ENCODE data around the gene LYRM1. TPM values are rescaled to one million over a fixed set of nuclear protein-coding genes. Genes with fewer than 3 reads are reported as not detected.
"Not testable (repeated sequence)": the region's sequence is repeated elsewhere in the genome, so short reads cannot be mapped to it uniquely, and the experiment has no call there.

The LYRM1 gene
- polyA plus RNA-seq, 1 experiment: 19.3 TPM

DNA sequence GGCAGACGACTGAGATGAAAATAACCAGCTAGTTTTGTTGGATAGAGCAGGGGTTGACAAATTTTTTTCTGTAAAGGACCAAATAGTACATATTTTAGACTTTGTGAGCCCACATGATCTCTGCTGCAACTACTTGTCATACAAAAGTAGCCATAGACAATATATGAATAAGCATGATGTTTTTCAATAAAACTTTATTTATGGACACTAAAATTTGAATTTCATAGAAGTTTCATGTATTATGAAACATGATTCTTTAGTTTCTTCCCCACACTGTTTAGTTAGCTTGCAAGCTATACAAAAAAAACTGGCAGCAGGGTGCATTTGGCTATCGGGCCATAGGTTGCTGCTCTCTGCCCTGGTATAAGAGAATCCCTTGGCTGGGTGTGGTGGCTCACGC lies 56.6 kb downstream of the LYRM1 start:
- no peak for DNase-seq (ENCODE audit: low read depth)
- Histone ChIP-seq H3K36me3 (ENCODE audit: control insufficient read depth, insufficient read depth, low read length) (no peaks in the 10 kb centered on the region), H3K4me3 (ENCODE audit: low read depth, low read length) (no peak overlapping the region), H3K27me3 (ENCODE audit: control insufficient read depth, insufficient read depth, low read length) (no peaks in the 10 kb centered on the region; the same call in 1 of the 2 replicates)
- POLR2A ChIA-PET: no interaction called here
- CTCF ChIA-PET: interaction anchor here (0.6 to 0.7 kb wide), 2 partner anchors 144 to 239 kb away, joined by 3 read pairs; no protein-coding TSS in a partner anchor
- TF ChIP-seq, protein P1, sequence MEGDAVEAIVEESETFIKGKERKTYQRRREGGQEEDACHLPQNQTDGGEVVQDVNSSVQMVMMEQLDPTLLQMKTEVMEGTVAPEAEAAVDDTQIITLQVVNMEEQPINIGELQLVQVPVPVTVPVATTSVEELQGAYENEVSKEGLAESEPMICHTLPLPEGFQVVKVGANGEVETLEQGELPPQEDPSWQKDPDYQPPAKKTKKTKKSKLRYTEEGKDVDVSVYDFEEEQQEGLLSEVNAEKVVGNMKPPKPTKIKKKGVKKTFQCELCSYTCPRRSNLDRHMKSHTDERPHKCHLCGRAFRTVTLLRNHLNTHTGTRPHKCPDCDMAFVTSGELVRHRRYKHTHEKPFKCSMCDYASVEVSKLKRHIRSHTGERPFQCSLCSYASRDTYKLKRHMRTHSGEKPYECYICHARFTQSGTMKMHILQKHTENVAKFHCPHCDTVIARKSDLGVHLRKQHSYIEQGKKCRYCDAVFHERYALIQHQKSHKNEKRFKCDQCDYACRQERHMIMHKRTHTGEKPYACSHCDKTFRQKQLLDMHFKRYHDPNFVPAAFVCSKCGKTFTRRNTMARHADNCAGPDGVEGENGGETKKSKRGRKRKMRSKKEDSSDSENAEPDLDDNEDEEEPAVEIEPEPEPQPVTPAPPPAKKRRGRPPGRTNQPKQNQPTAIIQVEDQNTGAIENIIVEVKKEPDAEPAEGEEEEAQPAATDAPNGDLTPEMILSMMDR (IDR thresholded peaks at IDR 0.05; ENCODE audit: insufficient read depth, low read depth, low read length): no peak

DNA sequence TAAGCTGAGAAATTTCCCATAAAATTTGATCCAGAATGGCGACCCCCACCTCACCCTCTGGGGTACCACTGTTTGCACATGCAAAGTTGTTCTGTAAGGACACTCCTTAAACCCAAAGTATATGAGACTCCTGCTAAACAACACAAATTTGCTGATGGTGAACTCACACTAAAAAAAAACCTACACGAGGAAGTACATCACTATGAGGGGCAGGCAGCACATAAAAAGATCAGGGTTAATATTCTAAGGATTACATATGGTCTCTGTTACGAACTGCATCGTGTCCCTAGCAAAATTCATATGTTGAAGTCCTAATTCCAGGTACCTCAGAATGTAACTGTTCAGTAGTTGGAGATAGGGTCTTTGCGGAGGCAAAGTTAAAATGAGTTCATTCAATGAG lies 60.3 kb downstream of the LYRM1 start:
- Histone ChIP-seq H3K4me3 (ENCODE audit: low read depth, low read length) (no peak overlapping the region), H3K36me3 (ENCODE audit: control insufficient read depth, insufficient read depth, low read length) (no peaks in the 10 kb centered on the region), H3K27me3 (ENCODE audit: control insufficient read depth, insufficient read depth, low read length) (no peaks in the 10 kb centered on the region)
- POLR2A ChIA-PET: no interaction called here
- CTCF ChIA-PET: no interaction called here
- TF ChIP-seq, protein P1 (IDR thresholded peaks at IDR 0.05; ENCODE audit: insufficient read depth, low read depth, low read length): no peak
- no peak for DNase-seq (ENCODE audit: low read depth)

DNA sequence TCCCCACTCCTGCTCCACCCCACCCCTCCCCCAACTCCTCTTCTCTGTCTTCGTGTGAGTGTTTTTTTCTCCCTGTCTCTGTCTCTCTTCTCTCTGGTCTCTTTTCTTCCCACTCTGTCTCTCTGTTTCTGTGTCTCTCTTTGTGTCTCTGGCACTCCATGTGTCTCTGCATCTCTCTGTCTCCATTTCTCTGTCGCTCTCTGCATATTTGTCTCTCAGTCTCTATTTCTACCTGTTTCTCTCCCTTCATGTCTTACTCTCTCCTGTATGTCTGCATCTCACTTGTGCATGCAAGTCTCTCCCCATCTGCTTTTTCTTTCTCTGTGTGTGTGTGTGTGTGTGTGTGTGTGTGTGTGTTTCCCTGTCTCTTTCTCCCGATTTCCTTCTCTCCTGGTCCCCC lies 68.2 kb downstream of the LYRM1 start:
- no peak for DNase-seq (ENCODE audit: low read depth)
- TF ChIP-seq, protein P1 (IDR thresholded peaks at IDR 0.05; ENCODE audit: insufficient read depth, low read depth, low read length): no peak
- ChIA-PET POLR2A (no interaction called here), CTCF (no interaction called here)
- H3K4me3 ChIP-seq (ENCODE audit: low read depth, low read length): no peak overlapping the region
- no peaks in the 10 kb centered on the region for H3K36me3 ChIP-seq (ENCODE audit: control insufficient read depth, insufficient read depth, low read length)
- peaks cover 2% of the 10 kb centered on the region for H3K27me3 ChIP-seq (ENCODE audit: control insufficient read depth, insufficient read depth, low read length)

- Histone ChIP-seq H3K4me3 (ENCODE audit: low read depth, low read length) (no peak overlapping the region), H3K27me3 (ENCODE audit: control insufficient read depth, insufficient read depth, low read length) (peaks cover 2% of the 10 kb centered on the region), H3K36me3 (ENCODE audit: control insufficient read depth, insufficient read depth, low read length) (no peaks in the 10 kb centered on the region)
- TF ChIP-seq, protein P1 (IDR thresholded peaks at IDR 0.05; ENCODE audit: insufficient read depth, low read depth, low read length): no peak
- ChIA-PET POLR2A (no interaction called here), CTCF (interaction anchor here (0.6 kb wide), 1 partner anchor 17 kb away, joined by 3 read pairs; no protein-coding TSS in a partner anchor)
- no peak for DNase-seq (ENCODE audit: low read depth)
Measured at GRCh38 chr16:20969386-20969785, 68.8 kb downstream of the LYRM1 start.

GRCh38 chr16:20971401-20971800 lies 70.8 kb downstream of the LYRM1 start:
- Histone ChIP-seq H3K4me3 (ENCODE audit: low read depth, low read length) (no peak overlapping the region), H3K27me3 (ENCODE audit: control insufficient read depth, insufficient read depth, low read length) (peaks cover 2% of the 10 kb centered on the region), H3K36me3 (ENCODE audit: control insufficient read depth, insufficient read depth, low read length) (no peaks in the 10 kb centered on the region)
- DNase-seq (ENCODE audit: low read depth): no peak
- CTCF ChIA-PET: no interaction called here
- TF ChIP-seq, protein P1 (IDR thresholded peaks at IDR 0.05; ENCODE audit: insufficient read depth, low read depth, low read length): no peak
- POLR2A ChIA-PET: no interaction called here

GRCh38 chr16:20973201-20973600 lies 72.6 kb downstream of the LYRM1 start:
- H3K4me3 ChIP-seq (ENCODE audit: low read depth, low read length); H3K36me3 ChIP-seq (ENCODE audit: control insufficient read depth, insufficient read depth, low read length); POLR2A ChIA-PET; CTCF ChIA-PET; DNase-seq (ENCODE audit: low read depth); H3K27me3 ChIP-seq (ENCODE audit: control insufficient read depth, insufficient read depth, low read length): not testable (repeated sequence)
